Measurements from ENCODE around the gene JMJD4. TPM values are rescaled to one million over a fixed set of nuclear protein-coding genes. Genes with fewer than 3 reads are reported as not detected.
"Not testable (repeated sequence)": the region's sequence is repeated elsewhere in the genome, so short reads cannot be mapped to it uniquely, and the experiment has no call there.

Gene JMJD4
- total RNA-seq, 1 donor from 2014 or later, result 28.3 TPM

- peaks cover 11% of the 10 kb centered on the region for H3K4me1 Mint-ChIP-seq
- no peak overlapping the region for H3K27ac Mint-ChIP-seq (ENCODE audit: unreplicated experiment)
- peaks cover 23% of the 10 kb centered on the region for H3K36me3 Mint-ChIP-seq (ENCODE audit: low read depth)
- peaks cover 28% of the 10 kb centered on the region for H3K9me3 Mint-ChIP-seq
- no peak for TF ChIP-seq CTCF (conservative IDR thresholded peaks at IDR 0.05)
- peaks cover 31% of the 10 kb centered on the region for H3K27me3 Mint-ChIP-seq (ENCODE audit: low read depth)
- no peak for DNase-seq (ENCODE audit: low read depth, low spot score)
- H3K4me3 Mint-ChIP-seq, result no peak overlapping the region
Observed at GRCh38 chr1:227723474-227723873, 11.6 kb downstream of the JMJD4 start.

GRCh38 chr1:227718932-227719331 lies 16.2 kb downstream of the JMJD4 start:
- H3K4me3 Mint-ChIP-seq, result no peak overlapping the region

GRCh38 chr1:227712648-227713047 lies 22.5 kb downstream of the JMJD4 start:
- Mint-ChIP-seq H3K4me1 (no peaks in the 10 kb centered on the region), H3K27ac (ENCODE audit: unreplicated experiment) (no peak overlapping the region), H3K27me3 (ENCODE audit: low read depth) (peaks cover 3% of the 10 kb centered on the region), H3K4me3 (no peak overlapping the region), H3K36me3 (ENCODE audit: low read depth) (peaks cover 7% of the 10 kb centered on the region), H3K9me3 (peaks cover 24% of the 10 kb centered on the region)
- TF ChIP-seq CTCF (conservative IDR thresholded peaks at IDR 0.05), result no peak
- DNase-seq (ENCODE audit: low read depth, low spot score), result no peak

More at GRCh38 chr1:227718932-227719331, 16.2 kb downstream of the JMJD4 start:
- Mint-ChIP-seq H3K9me3 (peaks cover 42% of the 10 kb centered on the region), H3K27me3 (ENCODE audit: low read depth) (peaks cover 16% of the 10 kb centered on the region), H3K27ac (ENCODE audit: unreplicated experiment) (no peak overlapping the region), H3K4me1 (no peaks in the 10 kb centered on the region), H3K36me3 (ENCODE audit: low read depth) (peaks cover 27% of the 10 kb centered on the region)
- TF ChIP-seq CTCF (conservative IDR thresholded peaks at IDR 0.05), result no peak
- DNase-seq (ENCODE audit: low read depth, low spot score), result no peak

- H3K27ac Mint-ChIP-seq (ENCODE audit: unreplicated experiment); H3K36me3 Mint-ChIP-seq (ENCODE audit: low read depth); H3K27me3 Mint-ChIP-seq (ENCODE audit: low read depth); H3K4me3 Mint-ChIP-seq; DNase-seq (ENCODE audit: low read depth, low spot score); H3K4me1 Mint-ChIP-seq: not testable (repeated sequence)
- H3K9me3 Mint-ChIP-seq, result peaks cover 24% of the 10 kb centered on the region
Observed at GRCh38 chr1:227710474-227710873, 24.6 kb downstream of the JMJD4 start.

GRCh38 chr1:227709451-227709850 lies 25.7 kb downstream of the JMJD4 start:
- peaks cover 19% of the 10 kb centered on the region for H3K9me3 Mint-ChIP-seq
- peaks cover 3% of the 10 kb centered on the region for H3K36me3 Mint-ChIP-seq (ENCODE audit: low read depth)
- TF ChIP-seq CTCF (conservative IDR thresholded peaks at IDR 0.05), result no peak
- H3K27me3 Mint-ChIP-seq (ENCODE audit: low read depth), result peaks cover 3% of the 10 kb centered on the region
- no peak for DNase-seq (ENCODE audit: low read depth, low spot score)
- H3K4me3 Mint-ChIP-seq, result no peak overlapping the region
- no peaks in the 10 kb centered on the region for H3K4me1 Mint-ChIP-seq
- H3K27ac Mint-ChIP-seq (ENCODE audit: unreplicated experiment), result no peak overlapping the region

- no peak for TF ChIP-seq CTCF (conservative IDR thresholded peaks at IDR 0.05)
- H3K36me3 Mint-ChIP-seq (ENCODE audit: low read depth), result peaks cover 9% of the 10 kb centered on the region
- H3K27ac Mint-ChIP-seq (ENCODE audit: unreplicated experiment), result no peak overlapping the region
- H3K4me1 Mint-ChIP-seq, result no peaks in the 10 kb centered on the region
- peaks cover 8% of the 10 kb centered on the region for H3K27me3 Mint-ChIP-seq (ENCODE audit: low read depth)
- no peak for DNase-seq (ENCODE audit: low read depth, low spot score)
- peaks cover 25% of the 10 kb centered on the region for H3K9me3 Mint-ChIP-seq
- H3K4me3 Mint-ChIP-seq, result no peak overlapping the region
Observed at GRCh38 chr1:227707846-227708245, 27.3 kb downstream of the JMJD4 start.

GRCh38 chr1:227701631-227702030 lies 33.5 kb downstream of the JMJD4 start:
- H3K4me3 Mint-ChIP-seq; H3K4me1 Mint-ChIP-seq; H3K27me3 Mint-ChIP-seq (ENCODE audit: low read depth); DNase-seq (ENCODE audit: low read depth, low spot score); H3K27ac Mint-ChIP-seq (ENCODE audit: unreplicated experiment): not testable (repeated sequence)
- Mint-ChIP-seq H3K9me3 (peaks cover 46% of the 10 kb centered on the region), H3K36me3 (ENCODE audit: low read depth) (peaks cover 17% of the 10 kb centered on the region)
